Keratinocyte (primary cell): ENCODE data around the gene THAP10. TPM values are rescaled to one million over a fixed set of nuclear protein-coding genes. Genes with fewer than 3 reads are reported as not detected.

Experiments used
- DNase-seq: peaks from one replicate; pipeline ENCODE4 v3.0.0-alpha.2; 2011; ENCODE audit warnings: low read depth, missing footprints, low spot score
- FAIRE-seq: peaks from 2 replicates; lab custom pipeline; 2011; peaks lifted over from hg19 to GRCh38; lab: Jason Lieb, UNC
- H2AFZ ChIP-seq: 2 replicates; pipeline ENCODE4 v1.6.0; 2012; ENCODE audit warnings: low read length, control low read depth, inconsistent platforms; ENCODE audit not compliant: control insufficient read depth
- H3K27ac ChIP-seq: 2 replicates; pipeline ENCODE4 v1.5.1; 2011; ENCODE audit warnings: low read length; ENCODE audit not compliant: control insufficient read depth, insufficient read depth
- H3K27me3 ChIP-seq: 3 replicates; pipeline ENCODE4 v1.6.0; 2011; ENCODE audit warnings: low read length; ENCODE audit not compliant: control insufficient read depth, insufficient read depth; ENCODE audit errors: extremely low read depth
- H3K36me3 ChIP-seq, 2 experiments: 2 replicates in 1 of 2; 3 replicates in 1 of 2; pipeline ENCODE4 v1.5.1; 2011; ENCODE audit warnings: low read length in 2 of 2, mild to moderate bottlenecking in 1 of 2; ENCODE audit not compliant: control insufficient read depth in 2 of 2, insufficient read depth in 2 of 2; ENCODE audit errors: extremely low read depth in 1 of 2
- H3K4me1 ChIP-seq: 3 replicates; pipeline ENCODE4 v1.5.1; 2011; ENCODE audit warnings: low read length; ENCODE audit not compliant: control insufficient read depth, insufficient read depth; ENCODE audit errors: extremely low read depth
- H3K4me2 ChIP-seq: 3 replicates; pipeline ENCODE4 v1.6.0; 2011; ENCODE audit warnings: low read depth, low read length; ENCODE audit not compliant: control insufficient read depth, insufficient read depth; ENCODE audit errors: extremely low read depth
- H3K4me3 ChIP-seq, 3 experiments: fragments of 200-600 bp in 1 of 3; sonication (generic) in 1 of 3; 2 replicates in 2 of 3; 3 replicates in 1 of 3; pipeline ENCODE4 v1.5.1; 2011 to 2016; ENCODE audit warnings: low read length in 3 of 3, mild to moderate bottlenecking in 3 of 3, control low read depth in 2 of 3, inconsistent platforms in 1 of 3, low read depth in 1 of 3, mixed read lengths in 1 of 3, mixed run types in 1 of 3, moderate library complexity in 1 of 3; ENCODE audit not compliant: control insufficient read depth in 2 of 3, insufficient read depth in 2 of 3; ENCODE audit errors: extremely low read depth in 1 of 3
- H3K79me2 ChIP-seq: 2 replicates; pipeline ENCODE4 v1.6.0; 2012; ENCODE audit warnings: low read length; ENCODE audit not compliant: control insufficient read depth, insufficient read depth
- H3K9ac ChIP-seq: 3 replicates; pipeline ENCODE4 v1.6.0; 2011; ENCODE audit warnings: low read length; ENCODE audit not compliant: control insufficient read depth, insufficient read depth; ENCODE audit errors: extremely low read depth
- H3K9me1 ChIP-seq: 3 replicates; pipeline ENCODE4 v1.6.0; 2011; ENCODE audit warnings: low read length; ENCODE audit not compliant: control insufficient read depth, insufficient read depth; ENCODE audit errors: extremely low read depth
- H3K9me3 ChIP-seq: 2 replicates; pipeline ENCODE4 v1.5.1; 2012; ENCODE audit warnings: low read depth, low read length; ENCODE audit not compliant: control insufficient read depth
- H4K20me1 ChIP-seq: 3 replicates; pipeline ENCODE4 v1.6.0; 2011; ENCODE audit warnings: low read length; ENCODE audit not compliant: control insufficient read depth, insufficient read depth; ENCODE audit errors: extremely low read depth
- EZH2 ChIP-seq: IDR thresholded peaks from one replicate; pipeline ENCODE4 v1.6.1; 2012; ENCODE audit warnings: inconsistent platforms, mild to moderate bottlenecking, low read length, moderate library complexity
- dilution Hi-C: fragments of 300-500 bp; cut with MboI; formaldehyde crosslinking; loops from one replicate; pipeline ENCODE4 v1.7.0; 2020; ENCODE audit warnings: low sequenced_read_pairs; ENCODE audit not compliant: extremely low pct_ligation_motif_present
- polyA plus RNA-seq, 5 experiments: library from polyadenylated mRNA; depleted of rRNA in 3 of 5; stranded (reverse) in 3 of 5; stranded (forward) in 1 of 5; unstranded in 1 of 5; fragments of >200 nt; gene quantifications; 1 replicate in 1 of 5; 2 replicates in 3 of 5; 3 replicates in 1 of 5; pipeline versions ENCODE4 v1.2.1 to v1.2.3, GENCODE V29; 2011 to 2012; ENCODE audit warnings: missing spikeins in 2 of 5, low read depth in 1 of 5, low replicate concordance in 1 of 5
- TF ChIP-seq, protein P1 (sequence below), 3 experiments: IDR thresholded peaks in 1 of 3; conservative IDR thresholded peaks in 1 of 3; optimal IDR thresholded peaks in 1 of 3; 2 replicates in 2 of 3; 3 replicates in 1 of 3; pipeline versions ENCODE3 to v1.5.1; 2011; ENCODE audit warnings: low read length in 3 of 3, mild to moderate bottlenecking in 3 of 3, moderate library complexity in 2 of 3, control low read depth in 1 of 3, inconsistent platforms in 1 of 3; ENCODE audit not compliant: insufficient read depth in 2 of 3; ENCODE audit errors: extremely low read depth in 1 of 3

The THAP10 gene
- polyA plus RNA-seq, 1 donor (not counting 4 experiments of a cell fraction or from before 2014, with no cell fraction given): 3.1 TPM

DNA sequence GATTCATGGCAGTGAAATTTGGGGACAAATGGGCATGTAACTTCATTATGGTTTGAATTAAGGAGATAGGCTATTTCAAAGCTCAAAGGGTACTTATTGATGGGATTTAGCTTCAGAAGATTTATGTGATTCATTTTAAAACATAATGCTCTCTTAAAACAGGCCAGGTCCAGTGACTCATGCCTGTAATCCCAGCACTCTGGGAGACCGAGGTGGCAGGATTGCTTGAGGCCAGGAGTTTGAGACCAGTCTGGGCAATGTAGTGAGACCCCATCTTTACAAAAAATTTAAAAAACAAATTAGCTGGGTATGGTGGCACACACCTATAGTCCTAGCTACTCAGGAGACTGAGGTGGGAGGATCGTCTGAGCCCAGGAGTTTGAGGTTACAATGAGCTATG lies 11.5 kb downstream of the THAP10 start:
- H3K27ac ChIP-seq: no peak overlapping the region
- H3K27me3 ChIP-seq: no peaks in the 10 kb centered on the region
- H3K9ac ChIP-seq: no peak overlapping the region
- peaks cover 3% of the 10 kb centered on the region for H3K4me1 ChIP-seq
- H3K4me2 ChIP-seq: no peak overlapping the region
- DNase-seq (no peak), FAIRE-seq (peak; percentile 43)
- no peak overlapping the region for H3K4me3 ChIP-seq
- no peaks in the 10 kb centered on the region for H3K36me3 ChIP-seq
- H2AFZ ChIP-seq: no peak overlapping the region
- H3K9me1 ChIP-seq: no peaks in the 10 kb centered on the region
- dilution Hi-C loops: no loop called here
- H3K9me3 ChIP-seq: no peaks in the 10 kb centered on the region
- H4K20me1 ChIP-seq: no peaks in the 10 kb centered on the region
- H3K79me2 ChIP-seq: no peaks in the 10 kb centered on the region
- TF ChIP-seq, protein P1, sequence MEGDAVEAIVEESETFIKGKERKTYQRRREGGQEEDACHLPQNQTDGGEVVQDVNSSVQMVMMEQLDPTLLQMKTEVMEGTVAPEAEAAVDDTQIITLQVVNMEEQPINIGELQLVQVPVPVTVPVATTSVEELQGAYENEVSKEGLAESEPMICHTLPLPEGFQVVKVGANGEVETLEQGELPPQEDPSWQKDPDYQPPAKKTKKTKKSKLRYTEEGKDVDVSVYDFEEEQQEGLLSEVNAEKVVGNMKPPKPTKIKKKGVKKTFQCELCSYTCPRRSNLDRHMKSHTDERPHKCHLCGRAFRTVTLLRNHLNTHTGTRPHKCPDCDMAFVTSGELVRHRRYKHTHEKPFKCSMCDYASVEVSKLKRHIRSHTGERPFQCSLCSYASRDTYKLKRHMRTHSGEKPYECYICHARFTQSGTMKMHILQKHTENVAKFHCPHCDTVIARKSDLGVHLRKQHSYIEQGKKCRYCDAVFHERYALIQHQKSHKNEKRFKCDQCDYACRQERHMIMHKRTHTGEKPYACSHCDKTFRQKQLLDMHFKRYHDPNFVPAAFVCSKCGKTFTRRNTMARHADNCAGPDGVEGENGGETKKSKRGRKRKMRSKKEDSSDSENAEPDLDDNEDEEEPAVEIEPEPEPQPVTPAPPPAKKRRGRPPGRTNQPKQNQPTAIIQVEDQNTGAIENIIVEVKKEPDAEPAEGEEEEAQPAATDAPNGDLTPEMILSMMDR (optimal IDR thresholded peaks at IDR 0.05 in 1 of 3, IDR thresholded peaks at IDR 0.05 in 1 of 3, conservative IDR thresholded peaks at IDR 0.05 in 1 of 3; ENCODE audit: extremely low read depth in 1 of 3, insufficient read depth in 2 of 3, low read length in 3 of 3): no peak
- TF ChIP-seq EZH2: no peak

DNA sequence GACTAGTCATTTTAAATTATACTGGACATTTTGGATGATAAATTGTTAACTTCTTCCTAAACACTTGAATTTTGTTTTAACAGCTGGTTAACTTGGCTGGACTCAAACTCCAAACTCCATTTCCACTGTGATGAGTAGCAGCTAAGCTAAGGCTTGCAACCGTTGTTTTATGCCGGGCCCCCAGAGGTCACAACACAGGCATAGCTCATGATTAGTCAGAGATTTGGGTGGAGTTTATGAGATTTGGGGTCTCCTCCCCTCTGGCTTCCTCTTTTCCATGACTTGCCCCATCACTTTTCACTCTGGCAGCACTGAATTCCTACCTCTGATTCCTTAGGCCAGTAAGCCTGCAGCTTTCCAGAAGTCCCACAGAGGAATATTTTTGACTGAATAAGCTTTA lies 12.8 kb downstream of the THAP10 start:
- Histone ChIP-seq H3K9ac (no peak overlapping the region), H3K27me3 (no peaks in the 10 kb centered on the region), H3K9me3 (no peaks in the 10 kb centered on the region), H3K4me1 (peaks cover 3% of the 10 kb centered on the region), H3K36me3 (no peaks in the 10 kb centered on the region), H3K79me2 (no peaks in the 10 kb centered on the region), H2AFZ (no peak overlapping the region), H3K9me1 (no peaks in the 10 kb centered on the region), H4K20me1 (no peaks in the 10 kb centered on the region), H3K4me2 (no peak overlapping the region), H3K27ac (no peak overlapping the region), H3K4me3 (no peak overlapping the region)
- dilution Hi-C loops: no loop called here
- TF ChIP-seq, protein P1 (optimal IDR thresholded peaks at IDR 0.05 in 1 of 3, IDR thresholded peaks at IDR 0.05 in 1 of 3, conservative IDR thresholded peaks at IDR 0.05 in 1 of 3; ENCODE audit: extremely low read depth in 1 of 3, insufficient read depth in 2 of 3, low read length in 3 of 3): no peak
- no peak for TF ChIP-seq EZH2
- FAIRE-seq (no peak), DNase-seq (no peak)
